ENCODE results near the gene SH3RF3. TPM values are rescaled to one million over a fixed set of nuclear protein-coding genes. Genes with fewer than 3 reads are reported as not detected.

Gene SH3RF3
- total RNA-seq, 1 experiment from 2014 or later, result 0.34 TPM

DNA sequence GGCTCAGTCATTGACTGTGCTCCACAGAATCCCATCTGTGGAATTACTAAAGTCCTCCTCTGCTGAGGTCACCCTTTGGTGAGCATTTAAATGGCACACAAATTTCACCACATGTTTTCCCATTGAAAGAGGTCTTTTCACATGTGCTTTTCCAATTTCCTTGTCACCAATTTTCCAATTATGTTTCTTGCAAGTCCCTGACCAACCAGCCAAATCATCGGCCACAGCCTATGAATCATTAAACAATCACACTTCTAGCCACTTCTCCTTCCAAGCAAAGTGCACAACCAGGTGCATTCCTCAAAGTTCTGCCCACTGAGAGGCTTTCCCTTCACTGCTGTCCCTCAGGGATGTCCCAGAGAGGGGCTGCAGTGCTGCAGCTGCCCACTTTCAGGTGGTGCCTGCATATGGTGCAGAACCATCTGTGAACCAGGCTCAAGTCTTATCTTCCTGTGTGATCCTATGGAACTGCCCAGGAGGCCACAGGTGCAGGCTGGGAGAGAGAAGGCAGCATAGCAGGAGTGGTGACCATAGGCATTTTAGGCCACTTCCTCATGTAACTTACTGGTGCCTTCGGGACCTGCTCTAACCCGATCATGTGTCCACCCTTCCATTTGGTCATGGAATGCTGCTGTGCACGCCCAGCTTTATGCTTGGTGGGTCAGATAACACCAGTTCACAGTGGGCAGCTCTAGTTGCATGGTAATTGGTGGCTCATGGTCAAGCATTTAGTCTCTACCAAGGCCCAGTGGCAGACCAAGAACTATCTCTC is 331.7 kb downstream of the SH3RF3 start:
- H3K9me2 ChIP-seq (replicated peaks; ENCODE audit: insufficient read depth, low read length), result no peaks in the 10 kb centered on the region
- no peaks in the 10 kb centered on the region for H3K36me3 ChIP-seq (ENCODE audit: insufficient read depth, low read length)
- no peaks in the 10 kb centered on the region for H3K9me3 ChIP-seq (ENCODE audit: low read length)
- H3K79me2 ChIP-seq (ENCODE audit: low read length), result no peaks in the 10 kb centered on the region
- peaks cover 13% of the 10 kb centered on the region for H3K4me1 ChIP-seq (ENCODE audit: low read length)
- no peak for DNase-seq
- no peak overlapping the region for H3K27ac ChIP-seq (ENCODE audit: low read length)
- H2AFZ ChIP-seq (ENCODE audit: low read length), result no peak overlapping the region
- no peaks in the 10 kb centered on the region for H3K27me3 ChIP-seq (ENCODE audit: low read length)
- H4K20me1 ChIP-seq (ENCODE audit: insufficient read depth, low read depth, low read length), result no peaks in the 10 kb centered on the region
- H3K4me2 ChIP-seq (ENCODE audit: low read depth, low read length, poor library complexity, severe bottlenecking), result no peak overlapping the region
- H3K4me3 ChIP-seq (ENCODE audit: low read length), result no peak overlapping the region
- no peak overlapping the region for H3K9ac ChIP-seq (ENCODE audit: low read length)

GRCh38 chr2:109463236-109463635 is 334.2 kb downstream of the SH3RF3 start:
- H3K9ac ChIP-seq (ENCODE audit: low read length), result no peak overlapping the region
- H3K4me2 ChIP-seq (ENCODE audit: low read depth, low read length, poor library complexity, severe bottlenecking), result no peak overlapping the region
- no peaks in the 10 kb centered on the region for H3K9me3 ChIP-seq (ENCODE audit: low read length)
- H3K27me3 ChIP-seq (ENCODE audit: low read length), result no peaks in the 10 kb centered on the region
- H3K4me1 ChIP-seq (ENCODE audit: low read length), result peaks cover 18% of the 10 kb centered on the region
- DNase-seq, result no peak
- H3K4me3 ChIP-seq (ENCODE audit: low read length), result no peak overlapping the region
- no peaks in the 10 kb centered on the region for H3K36me3 ChIP-seq (ENCODE audit: insufficient read depth, low read length)
- H4K20me1 ChIP-seq (ENCODE audit: insufficient read depth, low read depth, low read length), result no peaks in the 10 kb centered on the region
- H3K27ac ChIP-seq (ENCODE audit: low read length), result no peak overlapping the region
- no peaks in the 10 kb centered on the region for H3K9me2 ChIP-seq (replicated peaks; ENCODE audit: insufficient read depth, low read length)
- no peak overlapping the region for H2AFZ ChIP-seq (ENCODE audit: low read length)
- no peaks in the 10 kb centered on the region for H3K79me2 ChIP-seq (ENCODE audit: low read length)

- Histone ChIP-seq H3K9me3 (ENCODE audit: low read length) (no peaks in the 10 kb centered on the region), H2AFZ (ENCODE audit: low read length) (no peak overlapping the region), H3K27ac (ENCODE audit: low read length) (no peak overlapping the region), H3K79me2 (ENCODE audit: low read length) (no peaks in the 10 kb centered on the region), H3K4me1 (ENCODE audit: low read length) (peaks cover 21% of the 10 kb centered on the region), H3K9me2 (replicated peaks; ENCODE audit: insufficient read depth, low read length) (no peaks in the 10 kb centered on the region), H3K4me2 (ENCODE audit: low read depth, low read length, poor library complexity, severe bottlenecking) (no peak overlapping the region), H3K9ac (ENCODE audit: low read length) (no peak overlapping the region), H3K4me3 (ENCODE audit: low read length) (no peak overlapping the region), H3K36me3 (ENCODE audit: insufficient read depth, low read length) (no peaks in the 10 kb centered on the region), H4K20me1 (ENCODE audit: insufficient read depth, low read depth, low read length) (no peaks in the 10 kb centered on the region), H3K27me3 (ENCODE audit: low read length) (no peaks in the 10 kb centered on the region)
- no peak for DNase-seq
Observed at GRCh38 chr2:109463891-109464290, 334.9 kb downstream of the SH3RF3 start.

- no peaks in the 10 kb centered on the region for H4K20me1 ChIP-seq (ENCODE audit: insufficient read depth, low read depth, low read length)
- H3K9me2 ChIP-seq (replicated peaks; ENCODE audit: insufficient read depth, low read length), result no peaks in the 10 kb centered on the region
- no peak overlapping the region for H2AFZ ChIP-seq (ENCODE audit: low read length)
- H3K9ac ChIP-seq (ENCODE audit: low read length), result peak overlapping the region; percentile 18; the same call in 1 of the 2 replicates
- DNase-seq, result peak; percentile 58
- no peaks in the 10 kb centered on the region for H3K36me3 ChIP-seq (ENCODE audit: insufficient read depth, low read length)
- no peaks in the 10 kb centered on the region for H3K27me3 ChIP-seq (ENCODE audit: low read length)
- H3K4me3 ChIP-seq (ENCODE audit: low read length), result 0 out of 2 replicates have a peak overlapping the region, but pooled peaks have one; percentile 14
- peak overlapping the region; percentile 68 for H3K27ac ChIP-seq (ENCODE audit: low read length)
- H3K9me3 ChIP-seq (ENCODE audit: low read length), result no peaks in the 10 kb centered on the region
- peaks cover 42% of the 10 kb centered on the region for H3K4me1 ChIP-seq (ENCODE audit: low read length)
- peak overlapping the region; percentile 38 for H3K4me2 ChIP-seq (ENCODE audit: low read depth, low read length, poor library complexity, severe bottlenecking)
- H3K79me2 ChIP-seq (ENCODE audit: low read length), result no peaks in the 10 kb centered on the region
Observed at GRCh38 chr2:109466674-109467575, 337.9 kb downstream of the SH3RF3 start.

- no peaks in the 10 kb centered on the region for H3K36me3 ChIP-seq (ENCODE audit: insufficient read depth, low read length)
- H3K4me1 ChIP-seq (ENCODE audit: low read length), result peaks cover 42% of the 10 kb centered on the region
- H3K4me3 ChIP-seq (ENCODE audit: low read length), result no peak overlapping the region
- H2AFZ ChIP-seq (ENCODE audit: low read length), result no peak overlapping the region
- H3K9me2 ChIP-seq (replicated peaks; ENCODE audit: insufficient read depth, low read length), result no peaks in the 10 kb centered on the region
- H3K79me2 ChIP-seq (ENCODE audit: low read length), result no peaks in the 10 kb centered on the region
- no peaks in the 10 kb centered on the region for H4K20me1 ChIP-seq (ENCODE audit: insufficient read depth, low read depth, low read length)
- DNase-seq, result peak; percentile 64
- no peaks in the 10 kb centered on the region for H3K9me3 ChIP-seq (ENCODE audit: low read length)
- H3K27ac ChIP-seq (ENCODE audit: low read length), result peak overlapping the region; percentile 68
- no peak overlapping the region for H3K9ac ChIP-seq (ENCODE audit: low read length)
- H3K27me3 ChIP-seq (ENCODE audit: low read length), result no peaks in the 10 kb centered on the region
- peak overlapping the region; percentile 38 for H3K4me2 ChIP-seq (ENCODE audit: low read depth, low read length, poor library complexity, severe bottlenecking)
Observed at GRCh38 chr2:109467701-109468100, 338.7 kb downstream of the SH3RF3 start.

DNA sequence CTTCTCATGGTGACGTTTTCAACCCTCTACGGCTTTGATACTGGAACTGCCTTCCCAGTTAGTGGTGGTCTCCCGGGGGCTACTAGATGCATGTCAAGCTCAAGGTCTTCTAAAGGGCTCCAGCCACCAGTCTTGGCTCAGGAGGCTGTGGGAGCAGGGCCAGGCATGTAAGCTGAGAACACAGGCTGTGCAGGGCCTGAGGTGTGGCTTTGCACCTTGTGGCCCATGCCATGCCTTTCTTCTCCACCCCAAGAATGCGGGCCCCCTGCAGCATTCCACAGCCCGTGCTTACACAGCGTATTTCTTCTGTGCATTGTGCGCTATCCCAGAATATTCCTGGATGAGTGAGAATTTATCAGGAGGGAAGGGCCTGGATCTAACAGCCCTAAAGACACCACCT is 339.9 kb downstream of the SH3RF3 start:
- no peak overlapping the region for H3K27ac ChIP-seq (ENCODE audit: low read length)
- no peak overlapping the region for H3K4me2 ChIP-seq (ENCODE audit: low read depth, low read length, poor library complexity, severe bottlenecking)
- no peaks in the 10 kb centered on the region for H3K27me3 ChIP-seq (ENCODE audit: low read length)
- H3K9me2 ChIP-seq (replicated peaks; ENCODE audit: insufficient read depth, low read length), result no peaks in the 10 kb centered on the region
- no peaks in the 10 kb centered on the region for H3K9me3 ChIP-seq (ENCODE audit: low read length)
- no peak overlapping the region for H2AFZ ChIP-seq (ENCODE audit: low read length)
- H4K20me1 ChIP-seq (ENCODE audit: insufficient read depth, low read depth, low read length), result no peaks in the 10 kb centered on the region
- peaks cover 42% of the 10 kb centered on the region for H3K4me1 ChIP-seq (ENCODE audit: low read length)
- H3K79me2 ChIP-seq (ENCODE audit: low read length), result no peaks in the 10 kb centered on the region
- H3K4me3 ChIP-seq (ENCODE audit: low read length), result no peak overlapping the region
- no peak for DNase-seq
- H3K9ac ChIP-seq (ENCODE audit: low read length), result no peak overlapping the region
- H3K36me3 ChIP-seq (ENCODE audit: insufficient read depth, low read length), result no peaks in the 10 kb centered on the region

GRCh38 chr2:109471658-109472057 is 342.7 kb downstream of the SH3RF3 start:
- Histone ChIP-seq H3K4me2 (ENCODE audit: low read depth, low read length, poor library complexity, severe bottlenecking) (no peak overlapping the region), H3K9me3 (ENCODE audit: low read length) (no peaks in the 10 kb centered on the region), H3K4me1 (ENCODE audit: low read length) (peaks cover 52% of the 10 kb centered on the region), H4K20me1 (ENCODE audit: insufficient read depth, low read depth, low read length) (no peaks in the 10 kb centered on the region), H3K36me3 (ENCODE audit: insufficient read depth, low read length) (no peaks in the 10 kb centered on the region), H3K4me3 (ENCODE audit: low read length) (no peak overlapping the region), H3K27ac (ENCODE audit: low read length) (no peak overlapping the region), H3K27me3 (ENCODE audit: low read length) (no peaks in the 10 kb centered on the region), H3K9ac (ENCODE audit: low read length) (no peak overlapping the region), H2AFZ (ENCODE audit: low read length) (no peak overlapping the region), H3K79me2 (ENCODE audit: low read length) (no peaks in the 10 kb centered on the region), H3K9me2 (replicated peaks; ENCODE audit: insufficient read depth, low read length) (no peaks in the 10 kb centered on the region)
- DNase-seq, result no peak

DNA sequence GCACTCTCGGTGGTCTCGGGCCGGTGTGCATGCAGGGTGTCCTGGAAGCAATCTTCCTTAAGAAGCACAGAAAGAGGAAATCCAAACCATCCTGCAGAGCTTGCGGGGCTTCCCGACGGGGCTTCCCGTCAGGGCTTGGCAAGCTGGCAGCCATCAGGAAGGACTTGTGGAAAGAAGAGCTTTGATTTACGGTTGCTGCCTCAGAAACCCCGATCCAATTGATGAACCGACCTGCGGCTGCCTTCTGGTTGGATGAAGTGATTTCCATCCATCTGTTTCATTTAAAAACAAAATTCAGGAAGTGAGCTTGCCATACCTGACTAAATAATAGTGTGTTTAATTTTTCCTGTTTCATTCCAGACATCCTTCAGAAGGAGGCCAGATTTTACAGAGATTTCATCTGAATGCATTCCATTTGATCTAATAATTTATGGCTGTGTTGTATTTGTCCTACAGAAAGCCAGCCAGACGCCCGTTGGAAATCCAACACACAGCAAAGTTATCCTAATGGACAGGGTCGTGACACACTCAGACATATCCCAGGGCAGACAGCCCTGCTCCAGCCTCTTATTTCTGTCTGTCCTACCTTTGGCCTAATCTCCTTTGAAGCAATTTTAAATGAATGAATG is 343.4 kb downstream of the SH3RF3 start:
- Histone ChIP-seq H3K4me1 (ENCODE audit: low read length) (peaks cover 45% of the 10 kb centered on the region), H4K20me1 (ENCODE audit: insufficient read depth, low read depth, low read length) (no peaks in the 10 kb centered on the region), H3K9ac (ENCODE audit: low read length) (no peak overlapping the region)

More for the DNA sequence above, 343.4 kb downstream of the SH3RF3 start:
- Histone ChIP-seq H3K27me3 (ENCODE audit: low read length) (no peaks in the 10 kb centered on the region), H3K79me2 (ENCODE audit: low read length) (no peaks in the 10 kb centered on the region), H3K9me2 (replicated peaks; ENCODE audit: insufficient read depth, low read length) (no peaks in the 10 kb centered on the region), H3K4me3 (ENCODE audit: low read length) (no peak overlapping the region), H3K27ac (ENCODE audit: low read length) (no peak overlapping the region), H2AFZ (ENCODE audit: low read length) (no peak overlapping the region), H3K4me2 (ENCODE audit: low read depth, low read length, poor library complexity, severe bottlenecking) (no peak overlapping the region), H3K9me3 (ENCODE audit: low read length) (no peaks in the 10 kb centered on the region), H3K36me3 (ENCODE audit: insufficient read depth, low read length) (no peaks in the 10 kb centered on the region)
- no peak for DNase-seq
